GM23338 (cell line): ENCODE results near the gene NOP10.

Experiments
- CREB1 ChIP-seq: fragments of 250-450 bp; sonication (Bioruptor Pico); IDR thresholded peaks from 2 replicates; pipeline ENCODE4 v1.5.0; 2020; ENCODE audit warnings: low read depth, mild to moderate bottlenecking, moderate library complexity
- EZH2 ChIP-seq: fragments of 200-600 bp; sonication (generic); IDR thresholded peaks from one replicate; pipeline ENCODE4 v1.8.0; 2017; ENCODE audit warnings: antibody characterized with exemption, mild to moderate bottlenecking, low read depth; ENCODE audit not compliant: unreplicated experiment
- EZH2phosphoT487 ChIP-seq: fragments of 200-600 bp; sonication (generic); IDR thresholded peaks from one replicate; pipeline ENCODE4 v1.8.1; 2018; ENCODE audit warnings: antibody characterized with exemption; ENCODE audit not compliant: unreplicated experiment
- JUNB ChIP-seq: IDR thresholded peaks from one replicate; pipeline ENCODE4 v1.6.1; 2016; ENCODE audit warnings: antibody characterized with exemption; ENCODE audit not compliant: unreplicated experiment
- ZNF114 ChIP-seq: fragments of 250-450 bp; sonication (Bioruptor Pico); IDR thresholded peaks from 2 replicates; pipeline ENCODE4 v1.5.0; 2020; ENCODE audit warnings: mild to moderate bottlenecking, moderate library complexity
- TF ChIP-seq, protein P1 (sequence below), 2 experiments: fragments of 200-600 bp in 1 of 2; sonication (generic) in 1 of 2; conservative IDR thresholded peaks; 2 replicates each; pipeline versions ENCODE4 v1.5.1 to v1.6.1; 2016 to 2017; ENCODE audit warnings: antibody characterized with exemption in 2 of 2, low read depth in 2 of 2, mild to moderate bottlenecking in 2 of 2, moderate library complexity in 1 of 2
- TF ChIP-seq, protein P2 (sequence below): IDR thresholded peaks from 2 replicates; pipeline ENCODE4 v1.6.1; 2016; ENCODE audit warnings: antibody characterized with exemption

- TF ChIP-seq EZH2phosphoT487, result no peak
- TF ChIP-seq, protein P1, sequence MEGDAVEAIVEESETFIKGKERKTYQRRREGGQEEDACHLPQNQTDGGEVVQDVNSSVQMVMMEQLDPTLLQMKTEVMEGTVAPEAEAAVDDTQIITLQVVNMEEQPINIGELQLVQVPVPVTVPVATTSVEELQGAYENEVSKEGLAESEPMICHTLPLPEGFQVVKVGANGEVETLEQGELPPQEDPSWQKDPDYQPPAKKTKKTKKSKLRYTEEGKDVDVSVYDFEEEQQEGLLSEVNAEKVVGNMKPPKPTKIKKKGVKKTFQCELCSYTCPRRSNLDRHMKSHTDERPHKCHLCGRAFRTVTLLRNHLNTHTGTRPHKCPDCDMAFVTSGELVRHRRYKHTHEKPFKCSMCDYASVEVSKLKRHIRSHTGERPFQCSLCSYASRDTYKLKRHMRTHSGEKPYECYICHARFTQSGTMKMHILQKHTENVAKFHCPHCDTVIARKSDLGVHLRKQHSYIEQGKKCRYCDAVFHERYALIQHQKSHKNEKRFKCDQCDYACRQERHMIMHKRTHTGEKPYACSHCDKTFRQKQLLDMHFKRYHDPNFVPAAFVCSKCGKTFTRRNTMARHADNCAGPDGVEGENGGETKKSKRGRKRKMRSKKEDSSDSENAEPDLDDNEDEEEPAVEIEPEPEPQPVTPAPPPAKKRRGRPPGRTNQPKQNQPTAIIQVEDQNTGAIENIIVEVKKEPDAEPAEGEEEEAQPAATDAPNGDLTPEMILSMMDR (conservative IDR thresholded peaks at IDR 0.05; ENCODE audit: low read depth in 2 of 2), result peak; percentile 7 to 37; a peak in 2 of 4 replicates
- TF ChIP-seq, protein P2, sequence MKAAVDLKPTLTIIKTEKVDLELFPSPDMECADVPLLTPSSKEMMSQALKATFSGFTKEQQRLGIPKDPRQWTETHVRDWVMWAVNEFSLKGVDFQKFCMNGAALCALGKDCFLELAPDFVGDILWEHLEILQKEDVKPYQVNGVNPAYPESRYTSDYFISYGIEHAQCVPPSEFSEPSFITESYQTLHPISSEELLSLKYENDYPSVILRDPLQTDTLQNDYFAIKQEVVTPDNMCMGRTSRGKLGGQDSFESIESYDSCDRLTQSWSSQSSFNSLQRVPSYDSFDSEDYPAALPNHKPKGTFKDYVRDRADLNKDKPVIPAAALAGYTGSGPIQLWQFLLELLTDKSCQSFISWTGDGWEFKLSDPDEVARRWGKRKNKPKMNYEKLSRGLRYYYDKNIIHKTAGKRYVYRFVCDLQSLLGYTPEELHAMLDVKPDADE, result no peak
- no peak for TF ChIP-seq ZNF114 (CRISPR knock-in tag)
- no peak for TF ChIP-seq CREB1 (CRISPR knock-in tag)
- TF ChIP-seq EZH2, result no peak
- no peak for TF ChIP-seq JUNB
Measured at GRCh38 chr15:34360298-34360697, 17.4 kb upstream of the NOP10 start.
